ENCODE results near the gene LINGO3.

GRCh38 chr19:2282062-2282861 lies 25.7 kb downstream of the LINGO3 start, which contains the start of gene PEAK3:
- no peak for TF ChIP-seq CTCF (IDR thresholded peaks at IDR 0.05)
- no peak for TF ChIP-seq SMAD3 (CRISPR knock-in tag; IDR thresholded peaks at IDR 0.05; ENCODE audit: borderline replicate concordance)
- TF ChIP-seq ZSCAN18 (CRISPR knock-in tag; IDR thresholded peaks at IDR 0.05): no peak
- TF ChIP-seq, protein P1, sequence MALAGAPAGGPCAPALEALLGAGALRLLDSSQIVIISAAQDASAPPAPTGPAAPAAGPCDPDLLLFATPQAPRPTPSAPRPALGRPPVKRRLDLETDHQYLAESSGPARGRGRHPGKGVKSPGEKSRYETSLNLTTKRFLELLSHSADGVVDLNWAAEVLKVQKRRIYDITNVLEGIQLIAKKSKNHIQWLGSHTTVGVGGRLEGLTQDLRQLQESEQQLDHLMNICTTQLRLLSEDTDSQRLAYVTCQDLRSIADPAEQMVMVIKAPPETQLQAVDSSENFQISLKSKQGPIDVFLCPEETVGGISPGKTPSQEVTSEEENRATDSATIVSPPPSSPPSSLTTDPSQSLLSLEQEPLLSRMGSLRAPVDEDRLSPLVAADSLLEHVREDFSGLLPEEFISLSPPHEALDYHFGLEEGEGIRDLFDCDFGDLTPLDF (CRISPR knock-in tag; IDR thresholded peaks at IDR 0.05): no peak
- TF ChIP-seq SMAD4 (CRISPR knock-in tag; IDR thresholded peaks at IDR 0.05): no peak
